Measurements from ENCODE around the gene GLIS1. TPM values are rescaled to one million over a fixed set of nuclear protein-coding genes. Genes with fewer than 3 reads are reported as not detected.
A peak's percentile ranks its signal among the peaks of the same experiment; 100 is the strongest.

Gene GLIS1
- total and polyA plus RNA-seq, 9 donors: 0.04 to 0.42 (median 0.08) TPM; not detected in 3

GRCh38 chr1:53511933-53512806 is 226.8 kb downstream of the GLIS1 start:
- WGBS (ENCODE audit: insufficient coverage): 44% methylated on average over 13 of the region's 19 CpGs

GRCh38 chr1:53511323-53511932 is 227.5 kb downstream of the GLIS1 start:
- Histone ChIP-seq H3K4me3 (ENCODE audit: low read length) (no peak overlapping the region), H3K27me3 (ENCODE audit: control insufficient read depth, insufficient read depth, low read length) (peaks cover 26% of the 10 kb centered on the region), H3K4me1 (ENCODE audit: control insufficient read depth, insufficient read depth, low read length) (peaks cover 5% of the 10 kb centered on the region), H3K27ac (ENCODE audit: low read length) (no peak overlapping the region), H3K9me3 (replicated peaks; ENCODE audit: control insufficient read depth, low read depth, low read length) (no peaks in the 10 kb centered on the region), H3K36me3 (ENCODE audit: control insufficient read depth, insufficient read depth, low read length) (no peaks in the 10 kb centered on the region)
- 53% methylated on average over 9 of the region's 13 CpGs for WGBS (ENCODE audit: insufficient coverage)
- no peak for DNase-seq

More at GRCh38 chr1:53511933-53512806, 226.8 kb downstream of the GLIS1 start:
- Histone ChIP-seq H3K27me3 (ENCODE audit: control insufficient read depth, insufficient read depth, low read length) (peaks cover 26% of the 10 kb centered on the region), H3K4me1 (ENCODE audit: control insufficient read depth, insufficient read depth, low read length) (peaks cover 5% of the 10 kb centered on the region), H3K9me3 (replicated peaks; ENCODE audit: control insufficient read depth, low read depth, low read length) (no peaks in the 10 kb centered on the region), H3K4me3 (ENCODE audit: low read length) (no peak overlapping the region), H3K27ac (ENCODE audit: low read length) (no peak overlapping the region), H3K36me3 (ENCODE audit: control insufficient read depth, insufficient read depth, low read length) (no peaks in the 10 kb centered on the region)
- DNase-seq: peak; percentile 46

GRCh38 chr1:53510215-53510614 is 228.7 kb downstream of the GLIS1 start:
- H3K27me3 ChIP-seq (ENCODE audit: control insufficient read depth, insufficient read depth, low read length): peaks cover 26% of the 10 kb centered on the region
- H3K4me1 ChIP-seq (ENCODE audit: control insufficient read depth, insufficient read depth, low read length): peaks cover 5% of the 10 kb centered on the region
- no peak overlapping the region for H3K4me3 ChIP-seq (ENCODE audit: low read length)
- H3K36me3 ChIP-seq (ENCODE audit: control insufficient read depth, insufficient read depth, low read length): no peaks in the 10 kb centered on the region
- H3K9me3 ChIP-seq (replicated peaks; ENCODE audit: control insufficient read depth, low read depth, low read length): no peaks in the 10 kb centered on the region
- DNase-seq: no peak
- no peak overlapping the region for H3K27ac ChIP-seq (ENCODE audit: low read length)
- WGBS (ENCODE audit: insufficient coverage): 97% methylated on average over 7 of the region's 7 CpGs

GRCh38 chr1:53509775-53510174 is 229.2 kb downstream of the GLIS1 start:
- no peak overlapping the region for H3K27ac ChIP-seq (ENCODE audit: low read length)
- peaks cover 23% of the 10 kb centered on the region for H3K27me3 ChIP-seq (ENCODE audit: control insufficient read depth, insufficient read depth, low read length)
- peaks cover 5% of the 10 kb centered on the region for H3K4me1 ChIP-seq (ENCODE audit: control insufficient read depth, insufficient read depth, low read length)
- 84% methylated on average over 7 of the region's 13 CpGs for WGBS (ENCODE audit: insufficient coverage)
- no peak overlapping the region for H3K4me3 ChIP-seq (ENCODE audit: low read length)
- no peaks in the 10 kb centered on the region for H3K9me3 ChIP-seq (replicated peaks; ENCODE audit: control insufficient read depth, low read depth, low read length)
- DNase-seq: no peak
- H3K36me3 ChIP-seq (ENCODE audit: control insufficient read depth, insufficient read depth, low read length): no peaks in the 10 kb centered on the region

- DNase-seq: no peak
- H3K27ac ChIP-seq (ENCODE audit: low read length): no peak overlapping the region
- no peak overlapping the region for H3K4me3 ChIP-seq (ENCODE audit: low read length)
- no peaks in the 10 kb centered on the region for H3K9me3 ChIP-seq (replicated peaks; ENCODE audit: control insufficient read depth, low read depth, low read length)
- peaks cover 23% of the 10 kb centered on the region for H3K27me3 ChIP-seq (ENCODE audit: control insufficient read depth, insufficient read depth, low read length)
- H3K36me3 ChIP-seq (ENCODE audit: control insufficient read depth, insufficient read depth, low read length): no peaks in the 10 kb centered on the region
- WGBS (ENCODE audit: insufficient coverage): 66% methylated on average over 22 of the region's 23 CpGs
- peaks cover 5% of the 10 kb centered on the region for H3K4me1 ChIP-seq (ENCODE audit: control insufficient read depth, insufficient read depth, low read length)
These were observed 229.8 kb downstream of the GLIS1 start for GRCh38 chr1:53508991-53509666.

- WGBS (ENCODE audit: insufficient coverage): 90% methylated on average over 16 of the region's 22 CpGs
- no peak for DNase-seq
- peaks cover 19% of the 10 kb centered on the region for H3K27me3 ChIP-seq (ENCODE audit: control insufficient read depth, insufficient read depth, low read length)
These were observed 230.6 kb downstream of the GLIS1 start for GRCh38 chr1:53508056-53508990.

GRCh38 chr1:53507116-53507820 is 231.7 kb downstream of the GLIS1 start:
- peaks cover 19% of the 10 kb centered on the region for H3K27me3 ChIP-seq (ENCODE audit: control insufficient read depth, insufficient read depth, low read length)
- H3K9me3 ChIP-seq (replicated peaks; ENCODE audit: control insufficient read depth, low read depth, low read length): no peaks in the 10 kb centered on the region
- WGBS (ENCODE audit: insufficient coverage): 66% methylated on average over 9 of the region's 13 CpGs
- no peak overlapping the region for H3K27ac ChIP-seq (ENCODE audit: low read length)
- H3K4me1 ChIP-seq (ENCODE audit: control insufficient read depth, insufficient read depth, low read length): peaks cover 5% of the 10 kb centered on the region
- no peak for DNase-seq
- no peak overlapping the region for H3K4me3 ChIP-seq (ENCODE audit: low read length)
- H3K36me3 ChIP-seq (ENCODE audit: control insufficient read depth, insufficient read depth, low read length): no peaks in the 10 kb centered on the region

More at GRCh38 chr1:53508056-53508990, 230.6 kb downstream of the GLIS1 start:
- H3K9me3 ChIP-seq (replicated peaks; ENCODE audit: control insufficient read depth, low read depth, low read length): no peaks in the 10 kb centered on the region
- no peak overlapping the region for H3K4me3 ChIP-seq (ENCODE audit: low read length)
- H3K27ac ChIP-seq (ENCODE audit: low read length): no peak overlapping the region
- peaks cover 5% of the 10 kb centered on the region for H3K4me1 ChIP-seq (ENCODE audit: control insufficient read depth, insufficient read depth, low read length)
- no peaks in the 10 kb centered on the region for H3K36me3 ChIP-seq (ENCODE audit: control insufficient read depth, insufficient read depth, low read length)

GRCh38 chr1:53506355-53507050 is 232.5 kb downstream of the GLIS1 start:
- H3K27ac ChIP-seq (ENCODE audit: low read length): no peak overlapping the region
- H3K4me1 ChIP-seq (ENCODE audit: control insufficient read depth, insufficient read depth, low read length): peaks cover 3% of the 10 kb centered on the region
- no peaks in the 10 kb centered on the region for H3K36me3 ChIP-seq (ENCODE audit: control insufficient read depth, insufficient read depth, low read length)
- WGBS (ENCODE audit: insufficient coverage): 86% methylated on average over 23 of the region's 25 CpGs
- no peak overlapping the region for H3K4me3 ChIP-seq (ENCODE audit: low read length)
- H3K27me3 ChIP-seq (ENCODE audit: control insufficient read depth, insufficient read depth, low read length): peaks cover 21% of the 10 kb centered on the region
- H3K9me3 ChIP-seq (replicated peaks; ENCODE audit: control insufficient read depth, low read depth, low read length): no peaks in the 10 kb centered on the region
- DNase-seq: no peak

- Histone ChIP-seq H3K27me3 (ENCODE audit: control insufficient read depth, insufficient read depth, low read length) (peaks cover 27% of the 10 kb centered on the region), H3K4me3 (ENCODE audit: low read length) (no peak overlapping the region), H3K4me1 (ENCODE audit: control insufficient read depth, insufficient read depth, low read length) (peaks cover 4% of the 10 kb centered on the region), H3K9me3 (replicated peaks; ENCODE audit: control insufficient read depth, low read depth, low read length) (no peaks in the 10 kb centered on the region), H3K36me3 (ENCODE audit: control insufficient read depth, insufficient read depth, low read length) (no peaks in the 10 kb centered on the region), H3K27ac (ENCODE audit: low read length) (no peak overlapping the region)
- no peak for DNase-seq
- WGBS (ENCODE audit: insufficient coverage): 73% methylated on average over 10 of the region's 13 CpGs
These were observed 233.1 kb downstream of the GLIS1 start for GRCh38 chr1:53505891-53506290.
